ENCODE measurements around the gene CNTNAP2.

DNA sequence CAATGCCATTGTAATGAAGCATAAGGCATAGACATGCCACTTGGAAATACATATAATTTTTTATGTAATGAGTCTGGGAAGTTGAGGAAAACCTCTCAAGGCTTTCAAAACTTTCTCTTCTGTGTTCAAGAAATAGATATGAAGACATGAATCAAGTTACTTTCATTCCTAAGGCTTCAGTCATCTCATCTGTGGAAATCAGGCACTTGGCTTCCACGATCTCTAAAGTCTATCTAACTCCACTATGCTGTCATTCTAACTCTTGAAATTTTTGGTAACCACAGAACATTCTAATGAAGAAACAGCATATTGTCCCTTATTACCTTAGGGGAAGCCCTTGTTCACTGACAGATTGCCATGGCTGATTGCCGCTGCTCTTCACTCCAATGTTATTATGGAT, 242.6 kb downstream of the CNTNAP2 start:
- TF ChIP-seq POLR2A (IDR thresholded peaks at IDR 0.05) = no peak
- TF ChIP-seq, protein P1, sequence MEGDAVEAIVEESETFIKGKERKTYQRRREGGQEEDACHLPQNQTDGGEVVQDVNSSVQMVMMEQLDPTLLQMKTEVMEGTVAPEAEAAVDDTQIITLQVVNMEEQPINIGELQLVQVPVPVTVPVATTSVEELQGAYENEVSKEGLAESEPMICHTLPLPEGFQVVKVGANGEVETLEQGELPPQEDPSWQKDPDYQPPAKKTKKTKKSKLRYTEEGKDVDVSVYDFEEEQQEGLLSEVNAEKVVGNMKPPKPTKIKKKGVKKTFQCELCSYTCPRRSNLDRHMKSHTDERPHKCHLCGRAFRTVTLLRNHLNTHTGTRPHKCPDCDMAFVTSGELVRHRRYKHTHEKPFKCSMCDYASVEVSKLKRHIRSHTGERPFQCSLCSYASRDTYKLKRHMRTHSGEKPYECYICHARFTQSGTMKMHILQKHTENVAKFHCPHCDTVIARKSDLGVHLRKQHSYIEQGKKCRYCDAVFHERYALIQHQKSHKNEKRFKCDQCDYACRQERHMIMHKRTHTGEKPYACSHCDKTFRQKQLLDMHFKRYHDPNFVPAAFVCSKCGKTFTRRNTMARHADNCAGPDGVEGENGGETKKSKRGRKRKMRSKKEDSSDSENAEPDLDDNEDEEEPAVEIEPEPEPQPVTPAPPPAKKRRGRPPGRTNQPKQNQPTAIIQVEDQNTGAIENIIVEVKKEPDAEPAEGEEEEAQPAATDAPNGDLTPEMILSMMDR (IDR thresholded peaks at IDR 0.05 in 4 of 5, conservative IDR thresholded peaks at IDR 0.05 in 1 of 5) = no peak

Measured in gastrocnemius medialis (tissue), 4 donors.